Calu3 (cell line): ENCODE data around the gene FYB1. TPM values are rescaled to one million over a fixed set of nuclear protein-coding genes. Genes with fewer than 3 reads are reported as not detected.
A peak's percentile ranks its signal among the peaks of the same experiment; 100 is the strongest.

ENCODE experiments used
- BruUV-seq: library from RNA; stranded (reverse); fragments of 400-500 nt; replicated peaks from 2 replicates; lab custom pipeline; 2021; lab: Mats Ljungman, UMichigan
- CTCF ChIA-PET: fragments of 300-600 bp; sonication (Branson Sonifier 250); formaldehyde crosslinking; loops from one replicate; lab custom pipeline; 2022; ENCODE audit warnings: antibody characterized with exemption; lab: Charles Lee
- DNase-seq: peaks from one replicate; pipeline ENCODE4 v3.0.0; 2022
- H3K27ac Mint-ChIP-seq: one replicate; pipeline ENCODE4 v1.8.0; 2022; ENCODE audit warnings: mixed read lengths; ENCODE audit not compliant: unreplicated experiment
- H3K27me3 Mint-ChIP-seq: one replicate; pipeline ENCODE4 v1.8.0; 2022; ENCODE audit warnings: mixed read lengths; ENCODE audit not compliant: unreplicated experiment
- H3K36me3 Mint-ChIP-seq: one replicate; pipeline ENCODE4 v1.8.0; 2022; ENCODE audit warnings: mild to moderate bottlenecking, moderate library complexity, mixed read lengths; ENCODE audit not compliant: insufficient read depth, unreplicated experiment
- H3K4me1 Mint-ChIP-seq: one replicate; pipeline ENCODE4 v1.8.0; 2022; ENCODE audit warnings: mild to moderate bottlenecking, low read depth, mixed read lengths; ENCODE audit not compliant: unreplicated experiment
- H3K4me3 Mint-ChIP-seq: one replicate; pipeline ENCODE4 v1.8.0; 2022; ENCODE audit warnings: mild to moderate bottlenecking, low read depth, moderate library complexity, mixed read lengths; ENCODE audit not compliant: unreplicated experiment
- H3K9me3 Mint-ChIP-seq: one replicate; pipeline ENCODE4 v1.8.0; 2022; ENCODE audit warnings: low read depth, mixed read lengths; ENCODE audit not compliant: unreplicated experiment
- CTCF ChIP-seq: fragments of 200-600 bp; IDR thresholded peaks from one replicate; pipeline ENCODE4 v1.8.0; 2022; ENCODE audit warnings: antibody characterized with exemption; ENCODE audit not compliant: unreplicated experiment
- intact Hi-C: fragments of 100-400 bp; cut with micrococcal nuclease; formaldehyde crosslinking; loops from one replicate; pipeline ENCODE4 v1.10.0; 2022; ENCODE audit not compliant: unreplicated experiment
- total RNA-seq: library from RNA; stranded (reverse); gene quantifications from 2 replicates; pipeline ENCODE4 v1.2.3, GENCODE V29; 2022

Gene FYB1
- total RNA-seq, 1 experiment from 2014 or later: 42.8 TPM

- no peak for DNase-seq
- H3K4me3 Mint-ChIP-seq: no peak overlapping the region
- no peaks in the 10 kb centered on the region for H3K9me3 Mint-ChIP-seq
- peaks cover 12% of the 10 kb centered on the region for H3K4me1 Mint-ChIP-seq
- H3K27me3 Mint-ChIP-seq: no peaks in the 10 kb centered on the region
- no peak overlapping the region for H3K27ac Mint-ChIP-seq
- intact Hi-C loops: no loop called here
- TF ChIP-seq CTCF: no peak
- H3K36me3 Mint-ChIP-seq: peaks cover 4% of the 10 kb centered on the region
- no TSS peak for BruUV-seq
- CTCF ChIA-PET: no interaction called here
Observed at GRCh38 chr5:39151745-39152144, 67.6 kb downstream of the FYB1 start.

- H3K4me1 Mint-ChIP-seq: peaks cover 12% of the 10 kb centered on the region
- H3K27me3 Mint-ChIP-seq: no peaks in the 10 kb centered on the region
- DNase-seq: no peak
- TF ChIP-seq CTCF: no peak
- H3K27ac Mint-ChIP-seq: peak overlapping the region; percentile 76
- no TSS peak for BruUV-seq
- H3K36me3 Mint-ChIP-seq: peaks cover 4% of the 10 kb centered on the region
- H3K9me3 Mint-ChIP-seq: no peaks in the 10 kb centered on the region
- H3K4me3 Mint-ChIP-seq: no peak overlapping the region
- CTCF ChIA-PET: interaction anchor here (1.7 kb wide), 1 partner anchor 134 kb away, joined by 4 read pairs; no protein-coding TSS in a partner anchor
- intact Hi-C loops: loop anchor here (1.0 to 10.0 kb wide), 6 partner anchors 47 to 421 kb away; no protein-coding TSS in a partner anchor
Observed at GRCh38 chr5:39149966-39150365, 69.4 kb downstream of the FYB1 start.

- no peaks in the 10 kb centered on the region for H3K36me3 Mint-ChIP-seq
- CTCF ChIA-PET: no interaction called here
- H3K4me1 Mint-ChIP-seq: peaks cover 12% of the 10 kb centered on the region
- no peak overlapping the region for H3K4me3 Mint-ChIP-seq
- H3K9me3 Mint-ChIP-seq: no peaks in the 10 kb centered on the region
- DNase-seq: no peak
- H3K27me3 Mint-ChIP-seq: no peaks in the 10 kb centered on the region
- H3K27ac Mint-ChIP-seq: peak overlapping the region; percentile 76
- no peak for TF ChIP-seq CTCF
- BruUV-seq: no TSS peak
- intact Hi-C loops: loop anchor here (1.0 to 10.0 kb wide), 6 partner anchors 48 to 422 kb away; no protein-coding TSS in a partner anchor
Observed at GRCh38 chr5:39148983-39149534, 70.3 kb downstream of the FYB1 start.

GRCh38 chr5:39146831-39147540 lies 72.4 kb downstream of the FYB1 start:
- intact Hi-C loops: loop anchor here (5.0 to 10.0 kb wide), 2 partner anchors 50 to 398 kb away; no protein-coding TSS in a partner anchor
- Mint-ChIP-seq H3K9me3 (no peaks in the 10 kb centered on the region), H3K27ac (no peak overlapping the region), H3K36me3 (no peaks in the 10 kb centered on the region), H3K4me3 (no peak overlapping the region), H3K4me1 (peaks cover 12% of the 10 kb centered on the region), H3K27me3 (no peaks in the 10 kb centered on the region)
- no TSS peak for BruUV-seq
- TF ChIP-seq CTCF: no peak
- CTCF ChIA-PET: interaction anchor here (0.6 to 0.7 kb wide), 2 partner anchors 137 to 154 kb away, joined by 3 read pairs; no protein-coding TSS in a partner anchor
- DNase-seq: no peak
